Loucy (cell line): ENCODE results near the gene AATK.

ENCODE experiments used
- H2AFZ ChIP-seq: fragments of 200-600 bp; sonication (generic); 2 replicates; pipeline ENCODE4 v1.6.0; 2016; ENCODE audit warnings: antibody characterized with exemption, mild to moderate bottlenecking, low read length, moderate library complexity
- H3F3A ChIP-seq: fragments of 200-600 bp; 2 replicates; pipeline ENCODE4 v1.6.0; 2016; ENCODE audit warnings: antibody characterized with exemption, low read depth, mild to moderate bottlenecking
- H3K27me3 ChIP-seq: fragments of 200-600 bp; sonication (generic); 2 replicates; pipeline ENCODE4 v1.6.1; 2014; ENCODE audit warnings: low read length, mild to moderate bottlenecking; ENCODE audit not compliant: insufficient read depth, poor library complexity, severe bottlenecking
- H3K36me3 ChIP-seq: fragments of 200-600 bp; sonication (generic); 2 replicates; pipeline ENCODE4 v1.6.1; 2016; ENCODE audit warnings: low read length; ENCODE audit not compliant: insufficient read depth
- H3K4me1 ChIP-seq: fragments of 200-600 bp; sonication (generic); 2 replicates; pipeline ENCODE4 v1.5.1; 2014; ENCODE audit warnings: low read length, mild to moderate bottlenecking; ENCODE audit not compliant: insufficient read depth, poor library complexity, severe bottlenecking
- H3K4me2 ChIP-seq: fragments of 200-600 bp; sonication (generic); 2 replicates; pipeline ENCODE4 v1.6.0; 2014; ENCODE audit warnings: antibody characterized with exemption, low read length, low read depth, mild to moderate bottlenecking; ENCODE audit not compliant: poor library complexity, severe bottlenecking
- H3K4me3 ChIP-seq: fragments of 200-600 bp; sonication (generic); 2 replicates; pipeline ENCODE4 v1.5.1; 2014; ENCODE audit warnings: low read length, mild to moderate bottlenecking, mixed read lengths; ENCODE audit not compliant: poor library complexity, severe bottlenecking
- H3K79me2 ChIP-seq: fragments of 200-600 bp; sonication (generic); 2 replicates; pipeline ENCODE4 v1.6.1; 2014; ENCODE audit warnings: low read length; ENCODE audit not compliant: insufficient read depth
- H3K9ac ChIP-seq: fragments of 200-600 bp; sonication (generic); 2 replicates; pipeline ENCODE4 v1.6.0; 2014; ENCODE audit warnings: mild to moderate bottlenecking, low read depth, low read length, moderate library complexity; ENCODE audit not compliant: poor library complexity, severe bottlenecking
- H3K9me2 ChIP-seq: fragments of 200-600 bp; sonication (generic); replicated peaks from 2 replicates; pipeline ENCODE4 v1.6.1; 2016; ENCODE audit warnings: low read depth, low read length, mixed read lengths
- H3K9me3 ChIP-seq: fragments of 200-600 bp; sonication (generic); 2 replicates; pipeline ENCODE4 v1.6.1; 2014; ENCODE audit warnings: mild to moderate bottlenecking, antibody characterized with exemption, low read length, low read depth; ENCODE audit not compliant: insufficient read depth
- H4K20me1 ChIP-seq: fragments of 200-600 bp; sonication (generic); 2 replicates; pipeline ENCODE4 v1.6.0; 2014; ENCODE audit warnings: antibody characterized with exemption, low read length, mild to moderate bottlenecking; ENCODE audit not compliant: insufficient read depth, poor library complexity, severe bottlenecking
- EZH2phosphoT487 ChIP-seq: fragments of 200-600 bp; IDR thresholded peaks from 2 replicates; pipeline ENCODE4 v1.6.1; 2018; ENCODE audit warnings: antibody characterized with exemption, mild to moderate bottlenecking, moderate library complexity, borderline replicate concordance
- TF ChIP-seq, protein P1 (sequence below): fragments of 200-600 bp; sonication (generic); conservative IDR thresholded peaks from 2 replicates; pipeline ENCODE4 v1.5.1; 2014; ENCODE audit warnings: mild to moderate bottlenecking, antibody characterized with exemption, low read length

Gene AATK

DNA sequence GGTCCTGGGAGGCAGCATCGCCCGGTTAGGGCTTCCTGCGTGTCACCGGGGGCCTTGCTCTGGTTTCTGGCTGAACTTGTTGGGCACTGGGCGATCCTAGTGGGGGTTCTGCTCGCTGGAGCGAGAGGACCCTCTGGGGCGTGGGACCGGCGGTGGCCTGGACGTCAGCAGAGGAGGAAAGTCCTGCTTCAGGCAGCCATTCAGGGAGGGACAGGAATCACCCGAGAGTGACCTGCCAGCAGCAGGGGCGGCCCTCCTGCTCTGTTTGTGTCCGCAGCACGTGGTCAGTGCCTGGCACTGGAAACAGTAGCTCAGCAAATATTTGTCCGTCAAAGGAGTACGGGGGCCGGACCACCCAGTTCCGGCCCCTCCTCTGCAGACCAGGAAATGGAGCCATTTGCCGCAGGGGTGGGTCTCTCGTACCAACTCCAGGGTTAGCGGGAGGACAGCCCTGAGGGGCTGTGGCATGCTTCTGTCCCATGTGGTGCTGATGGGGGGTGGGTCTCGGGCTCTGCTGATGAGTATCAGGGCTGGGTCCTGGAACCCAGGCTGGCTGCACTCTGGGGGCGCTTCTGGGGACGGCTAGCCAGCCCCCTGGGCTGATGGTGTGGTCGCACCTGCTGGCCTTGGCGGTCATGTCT, 82.8 kb downstream of the AATK start:
- H3K9me2 ChIP-seq, result no peaks in the 10 kb centered on the region
- no peaks in the 10 kb centered on the region for H3K79me2 ChIP-seq
- no peaks in the 10 kb centered on the region for H3K4me1 ChIP-seq
- no peak overlapping the region for H3K4me3 ChIP-seq
- no peak for TF ChIP-seq EZH2phosphoT487
- TF ChIP-seq, protein P1, sequence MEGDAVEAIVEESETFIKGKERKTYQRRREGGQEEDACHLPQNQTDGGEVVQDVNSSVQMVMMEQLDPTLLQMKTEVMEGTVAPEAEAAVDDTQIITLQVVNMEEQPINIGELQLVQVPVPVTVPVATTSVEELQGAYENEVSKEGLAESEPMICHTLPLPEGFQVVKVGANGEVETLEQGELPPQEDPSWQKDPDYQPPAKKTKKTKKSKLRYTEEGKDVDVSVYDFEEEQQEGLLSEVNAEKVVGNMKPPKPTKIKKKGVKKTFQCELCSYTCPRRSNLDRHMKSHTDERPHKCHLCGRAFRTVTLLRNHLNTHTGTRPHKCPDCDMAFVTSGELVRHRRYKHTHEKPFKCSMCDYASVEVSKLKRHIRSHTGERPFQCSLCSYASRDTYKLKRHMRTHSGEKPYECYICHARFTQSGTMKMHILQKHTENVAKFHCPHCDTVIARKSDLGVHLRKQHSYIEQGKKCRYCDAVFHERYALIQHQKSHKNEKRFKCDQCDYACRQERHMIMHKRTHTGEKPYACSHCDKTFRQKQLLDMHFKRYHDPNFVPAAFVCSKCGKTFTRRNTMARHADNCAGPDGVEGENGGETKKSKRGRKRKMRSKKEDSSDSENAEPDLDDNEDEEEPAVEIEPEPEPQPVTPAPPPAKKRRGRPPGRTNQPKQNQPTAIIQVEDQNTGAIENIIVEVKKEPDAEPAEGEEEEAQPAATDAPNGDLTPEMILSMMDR, result no peak
- H4K20me1 ChIP-seq, result no peaks in the 10 kb centered on the region
- H3K4me2 ChIP-seq, result no peak overlapping the region
- H3F3A ChIP-seq, result no peaks in the 10 kb centered on the region
- no peak overlapping the region for H2AFZ ChIP-seq
- no peaks in the 10 kb centered on the region for H3K9me3 ChIP-seq
- H3K9ac ChIP-seq, result no peak overlapping the region
- no peaks in the 10 kb centered on the region for H3K27me3 ChIP-seq
- H3K36me3 ChIP-seq, result no peaks in the 10 kb centered on the region

DNA sequence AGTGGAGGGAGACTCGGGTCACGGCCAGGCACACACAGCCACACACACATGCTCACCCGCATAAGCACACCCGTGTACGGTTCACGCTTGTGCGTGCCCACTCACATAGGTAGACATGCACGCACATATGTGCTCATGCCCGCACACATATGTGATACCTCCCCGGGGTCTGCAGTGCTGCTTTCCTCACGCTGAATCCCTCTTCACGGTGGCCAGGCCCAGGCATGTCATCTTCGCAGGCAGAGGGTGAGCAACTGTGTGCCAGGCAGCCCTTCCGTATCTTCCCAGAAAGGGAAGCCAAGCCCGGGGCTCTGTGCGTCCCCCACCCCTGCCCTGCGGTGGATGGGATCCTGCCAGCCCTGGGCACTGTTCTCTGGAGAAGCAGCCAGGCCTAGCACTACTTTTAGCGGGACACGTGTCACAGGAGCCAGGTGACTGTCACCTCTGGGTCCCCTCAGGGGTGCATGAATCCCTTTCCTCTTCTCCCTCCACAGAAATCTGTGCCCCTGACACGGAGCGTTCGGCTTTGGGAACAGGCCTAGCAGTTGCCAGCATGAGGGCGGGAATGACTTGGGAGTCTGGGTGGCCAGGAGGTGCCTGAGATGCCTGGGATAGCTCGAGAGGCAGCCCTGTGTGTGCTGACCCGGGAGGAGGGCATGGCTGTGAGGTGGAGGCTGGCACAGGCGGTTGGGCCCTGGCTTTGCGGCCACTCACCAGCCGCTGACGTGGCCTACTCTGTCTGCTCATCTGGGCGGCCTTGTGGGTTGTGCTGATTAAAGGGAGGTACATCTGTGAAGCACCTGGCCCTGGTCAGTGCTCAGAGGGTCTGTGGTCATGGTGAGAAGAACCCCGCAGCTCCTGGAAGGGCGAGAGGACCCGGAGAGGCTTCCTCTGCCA, 83.6 kb downstream of the AATK start:
- Histone ChIP-seq H3K79me2 (no peaks in the 10 kb centered on the region), H3K4me2 (no peak overlapping the region), H3K36me3 (no peaks in the 10 kb centered on the region), H3F3A (no peaks in the 10 kb centered on the region), H2AFZ (no peak overlapping the region), H3K4me3 (no peak overlapping the region), H3K9me2 (no peaks in the 10 kb centered on the region), H3K9ac (no peak overlapping the region), H4K20me1 (no peaks in the 10 kb centered on the region), H3K27me3 (no peaks in the 10 kb centered on the region), H3K9me3 (no peaks in the 10 kb centered on the region), H3K4me1 (no peaks in the 10 kb centered on the region)
- TF ChIP-seq, protein P1, result no peak
- TF ChIP-seq EZH2phosphoT487, result no peak

DNA sequence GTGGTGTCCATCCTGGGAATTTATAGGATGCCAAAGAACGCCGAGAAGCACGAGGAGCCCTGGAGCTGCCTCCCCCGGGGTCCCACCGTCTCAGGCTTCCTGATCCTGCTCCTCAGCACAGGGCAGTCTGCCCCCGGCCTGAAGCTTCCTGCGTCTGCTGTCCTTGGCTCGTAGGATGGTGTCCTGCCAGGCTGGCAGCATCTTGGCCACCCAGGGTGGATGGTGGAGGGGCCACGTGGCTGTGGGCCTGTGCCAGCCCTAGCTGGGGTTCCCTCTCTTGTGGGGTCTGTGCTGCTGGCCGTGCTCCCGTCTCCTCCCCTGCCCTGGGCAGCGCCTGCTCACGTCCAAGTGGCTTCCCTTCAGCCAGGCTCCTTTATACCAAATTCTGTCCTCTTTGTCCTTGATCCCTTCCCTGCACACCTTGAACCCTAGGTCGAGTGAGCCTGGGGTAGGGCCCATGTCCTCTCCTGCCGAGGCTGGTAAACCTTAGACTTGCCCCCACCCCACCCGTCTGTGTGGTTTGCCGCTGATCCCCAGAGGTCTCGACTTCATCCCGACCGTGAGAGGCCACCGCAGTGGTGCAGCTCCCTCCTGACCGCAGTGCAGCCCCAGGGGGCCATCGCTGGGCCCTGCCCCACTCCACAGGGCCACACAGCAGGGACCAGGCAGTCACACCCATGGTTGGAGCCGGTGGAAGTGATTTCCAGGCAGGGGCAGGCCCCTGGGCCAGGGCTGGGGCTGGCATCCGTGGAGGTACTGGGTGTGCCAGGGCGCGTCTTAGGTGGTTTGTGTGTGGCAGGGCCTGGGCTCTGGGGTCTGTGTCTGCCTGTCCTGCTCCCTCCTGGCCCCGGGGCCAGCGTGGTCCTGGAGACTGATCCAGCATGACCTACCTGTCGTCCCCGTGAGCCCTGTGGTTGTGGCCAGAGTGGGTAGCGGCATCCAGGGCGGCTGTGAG, 84.5 kb downstream of the AATK start:
- TF ChIP-seq, protein P1, result no peak
- TF ChIP-seq EZH2phosphoT487, result no peak
- Histone ChIP-seq H3K9ac (no peak overlapping the region), H3K9me3 (no peaks in the 10 kb centered on the region), H2AFZ (no peak overlapping the region), H3K9me2 (no peaks in the 10 kb centered on the region), H3K79me2 (no peaks in the 10 kb centered on the region), H3K27me3 (no peaks in the 10 kb centered on the region), H3K4me3 (no peak overlapping the region), H3K36me3 (no peaks in the 10 kb centered on the region), H3K4me1 (no peaks in the 10 kb centered on the region), H4K20me1 (no peaks in the 10 kb centered on the region), H3K4me2 (no peak overlapping the region), H3F3A (no peaks in the 10 kb centered on the region)
